HEK293 (cell line): Measurements from ENCODE around the gene COL25A1.

Source experiments
- CTCF ChIA-PET: fragments of 350-600 bp; formaldehyde crosslinking; extraction: SDS; loops from one replicate; lab custom pipeline; 2021; ENCODE audit warnings: antibody characterized with exemption; lab: Yijun Ruan, JAX
- POLR2A ChIA-PET: fragments of 300-600 bp; formaldehyde crosslinking; extraction: SDS; loops from one replicate; lab custom pipeline; 2020; ENCODE audit warnings: antibody characterized with exemption, inconsistent platforms; lab: Yijun Ruan, JAX
- H3K27ac ChIP-seq: fragments of 200-500 bp; sonication (Bioruptor generic); 2 replicates; pipeline ENCODE4 v1.5.1; 2014; ENCODE audit warnings: low read depth, low read length, control low read depth, inconsistent platforms; ENCODE audit errors: extremely low read depth
- H3K36me3 ChIP-seq, 2 experiments: fragments of 200-500 bp in 1 of 2; sonication (Bioruptor generic) in 1 of 2; 1 replicate in 1 of 2; 2 replicates in 1 of 2; pipeline ENCODE4 v1.5.1; 2014 to 2017; ENCODE audit warnings: inconsistent platforms in 2 of 2, low read length in 2 of 2; ENCODE audit not compliant: control insufficient read depth in 2 of 2, insufficient read depth in 1 of 2
- H3K4me1 ChIP-seq: fragments of 200-500 bp; sonication (Bioruptor generic); 2 replicates; pipeline ENCODE4 v1.5.1; 2014; ENCODE audit warnings: mild to moderate bottlenecking, low read length, inconsistent platforms; ENCODE audit not compliant: control insufficient read depth, insufficient read depth
- H3K4me3 ChIP-seq: 2 replicates; pipeline ENCODE4 v1.5.1; 2011; ENCODE audit warnings: low read depth, mild to moderate bottlenecking, control low read depth, low read length, moderate library complexity
- H3K9me3 ChIP-seq: fragments of 200-500 bp; sonication (Bioruptor generic); 2 replicates; pipeline ENCODE4 v1.5.1; 2014; ENCODE audit warnings: low read depth, low read length, inconsistent platforms; ENCODE audit not compliant: control insufficient read depth, insufficient read depth
- FEZF1 ChIP-seq: fragments of 450-650 bp; formaldehyde crosslinking; IDR thresholded peaks from 2 replicates; pipeline ENCODE4 v1.5.1; 2016; ENCODE audit warnings: missing biosample characterization, missing genetic modification characterization
- GLIS1 ChIP-seq: fragments of 450-650 bp; formaldehyde crosslinking; IDR thresholded peaks from 2 replicates; pipeline ENCODE4 v1.5.1; 2016; ENCODE audit warnings: missing biosample characterization, missing genetic modification characterization
- HOXC10 ChIP-seq: sonication (generic); formaldehyde crosslinking; IDR thresholded peaks from 2 replicates; pipeline ENCODE4 v1.8.1; 2023; ENCODE audit warnings: mild to moderate bottlenecking, missing genetic modification reagents
- MZF1 ChIP-seq: fragments of 450-650 bp; formaldehyde crosslinking; IDR thresholded peaks from 2 replicates; pipeline ENCODE4 v1.5.1; 2017; ENCODE audit warnings: missing biosample characterization, missing genetic modification characterization, borderline replicate concordance
- PRDM4 ChIP-seq: fragments of 450-650 bp; formaldehyde crosslinking; IDR thresholded peaks from 2 replicates; pipeline ENCODE4 v1.5.1; 2017; ENCODE audit warnings: missing biosample characterization, missing genetic modification characterization
- ZIC2 ChIP-seq: fragments of 450-650 bp; formaldehyde crosslinking; IDR thresholded peaks from 2 replicates; pipeline ENCODE4 v1.5.1; 2016; ENCODE audit warnings: missing biosample characterization, missing genetic modification characterization
- ZNF350 ChIP-seq: fragments of 450-650 bp; formaldehyde crosslinking; IDR thresholded peaks from 2 replicates; pipeline ENCODE4 v1.5.0; 2017; ENCODE audit warnings: missing biosample characterization, mild to moderate bottlenecking, missing genetic modification characterization
- ZNF366 ChIP-seq: fragments of 450-650 bp; formaldehyde crosslinking; conservative IDR thresholded peaks from 2 replicates; pipeline ENCODE4 v1.5.1; 2016; ENCODE audit warnings: missing biosample characterization, missing genetic modification characterization
- ZNF514 ChIP-seq: fragments of 450-650 bp; formaldehyde crosslinking; IDR thresholded peaks from 2 replicates; pipeline ENCODE4 v1.5.1; 2016; ENCODE audit warnings: missing biosample characterization, missing genetic modification characterization
- ZNF654 ChIP-seq: fragments of 450-650 bp; formaldehyde crosslinking; IDR thresholded peaks from 2 replicates; pipeline ENCODE4 v1.5.1; 2016; ENCODE audit warnings: low read depth, missing biosample characterization, missing genetic modification characterization
- ZNF660 ChIP-seq: fragments of 450-650 bp; IDR thresholded peaks from 2 replicates; pipeline ENCODE4 v1.5.1; 2018; ENCODE audit warnings: missing biosample characterization, mild to moderate bottlenecking, missing genetic modification characterization
- TF ChIP-seq, protein P1 (sequence below): IDR thresholded peaks from 2 replicates; pipeline ENCODE4 v1.6.1; 2011; ENCODE audit warnings: mild to moderate bottlenecking, low read depth, low read length, borderline replicate concordance
- TF ChIP-seq, protein P2 (sequence below): fragments of 450-650 bp; formaldehyde crosslinking; IDR thresholded peaks from 2 replicates; pipeline ENCODE4 v1.5.1; 2017; ENCODE audit warnings: missing biosample characterization, missing genetic modification characterization
- TF ChIP-seq, protein P3 (sequence below): fragments of 450-650 bp; formaldehyde crosslinking; IDR thresholded peaks from 2 replicates; pipeline ENCODE4 v1.5.1; 2016; ENCODE audit warnings: missing biosample characterization, missing genetic modification characterization

Gene COL25A1

GRCh38 chr4:108838451-108838850 lies 464.0 kb downstream of the COL25A1 start:
- no peak overlapping the region for H3K4me3 ChIP-seq
- ChIA-PET CTCF (interaction anchor here (0.7 kb wide), 1 partner anchor 460 kb away, joined by 3 read pairs; no protein-coding TSS in a partner anchor), POLR2A (no interaction called here)
- no peak overlapping the region for H3K27ac ChIP-seq
- TF ChIP-seq, protein P1, sequence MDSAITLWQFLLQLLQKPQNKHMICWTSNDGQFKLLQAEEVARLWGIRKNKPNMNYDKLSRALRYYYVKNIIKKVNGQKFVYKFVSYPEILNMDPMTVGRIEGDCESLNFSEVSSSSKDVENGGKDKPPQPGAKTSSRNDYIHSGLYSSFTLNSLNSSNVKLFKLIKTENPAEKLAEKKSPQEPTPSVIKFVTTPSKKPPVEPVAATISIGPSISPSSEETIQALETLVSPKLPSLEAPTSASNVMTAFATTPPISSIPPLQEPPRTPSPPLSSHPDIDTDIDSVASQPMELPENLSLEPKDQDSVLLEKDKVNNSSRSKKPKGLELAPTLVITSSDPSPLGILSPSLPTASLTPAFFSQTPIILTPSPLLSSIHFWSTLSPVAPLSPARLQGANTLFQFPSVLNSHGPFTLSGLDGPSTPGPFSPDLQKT, result no peak
- TF ChIP-seq, all 188 proteins: peak for 0
- Histone ChIP-seq H3K36me3 (no peaks in the 10 kb centered on the region), H3K4me1 (no peaks in the 10 kb centered on the region), H3K9me3 (no peaks in the 10 kb centered on the region)

GRCh38 chr4:108834835-108835384 lies 467.5 kb downstream of the COL25A1 start:
- peaks cover 2% of the 10 kb centered on the region; the same call in 1 of the 2 replicates for H3K4me1 ChIP-seq
- no peak overlapping the region for H3K27ac ChIP-seq
- POLR2A ChIA-PET, result no interaction called here
- H3K36me3 ChIP-seq, result no peaks in the 10 kb centered on the region
- CTCF ChIA-PET, result interaction anchor here (0.6 to 3.5 kb wide), 14 partner anchors 10 to 1965 kb away, joined by 3 to 14 read pairs (median 3); no protein-coding TSS in a partner anchor
- TF ChIP-seq ZNF654 (peak; percentile 86), ZNF350 (tag by site-specific recombination) (no peak), ZNF660 (peak; percentile 62; the same call in 1 of the 2 replicates)
- no peaks in the 10 kb centered on the region for H3K9me3 ChIP-seq
- H3K4me3 ChIP-seq, result no peak overlapping the region

- POLR2A ChIA-PET, result no interaction called here
- Histone ChIP-seq H3K27ac (no peak overlapping the region), H3K4me1 (peaks cover 2% of the 10 kb centered on the region; the same call in 1 of the 2 replicates), H3K4me3 (no peak overlapping the region), H3K36me3 (no peaks in the 10 kb centered on the region), H3K9me3 (no peaks in the 10 kb centered on the region)
- TF ChIP-seq, protein P2, sequence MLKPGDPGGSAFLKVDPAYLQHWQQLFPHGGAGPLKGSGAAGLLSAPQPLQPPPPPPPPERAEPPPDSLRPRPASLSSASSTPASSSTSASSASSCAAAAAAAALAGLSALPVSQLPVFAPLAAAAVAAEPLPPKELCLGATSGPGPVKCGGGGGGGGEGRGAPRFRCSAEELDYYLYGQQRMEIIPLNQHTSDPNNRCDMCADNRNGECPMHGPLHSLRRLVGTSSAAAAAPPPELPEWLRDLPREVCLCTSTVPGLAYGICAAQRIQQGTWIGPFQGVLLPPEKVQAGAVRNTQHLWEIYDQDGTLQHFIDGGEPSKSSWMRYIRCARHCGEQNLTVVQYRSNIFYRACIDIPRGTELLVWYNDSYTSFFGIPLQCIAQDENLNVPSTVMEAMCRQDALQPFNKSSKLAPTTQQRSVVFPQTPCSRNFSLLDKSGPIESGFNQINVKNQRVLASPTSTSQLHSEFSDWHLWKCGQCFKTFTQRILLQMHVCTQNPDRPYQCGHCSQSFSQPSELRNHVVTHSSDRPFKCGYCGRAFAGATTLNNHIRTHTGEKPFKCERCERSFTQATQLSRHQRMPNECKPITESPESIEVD (tag by site-specific recombination), result no peak
- TF ChIP-seq PRDM4 (no peak), ZNF366 (tag by site-specific recombination) (no peak), ZIC2 (tag by site-specific recombination) (no peak), MZF1 (tag by site-specific recombination) (no peak), GLIS1 (tag by site-specific recombination) (no peak), FEZF1 (tag by site-specific recombination) (no peak), ZNF514 (no peak), HOXC10 (CRISPR knock-in tag) (no peak)
- TF ChIP-seq, protein P3, sequence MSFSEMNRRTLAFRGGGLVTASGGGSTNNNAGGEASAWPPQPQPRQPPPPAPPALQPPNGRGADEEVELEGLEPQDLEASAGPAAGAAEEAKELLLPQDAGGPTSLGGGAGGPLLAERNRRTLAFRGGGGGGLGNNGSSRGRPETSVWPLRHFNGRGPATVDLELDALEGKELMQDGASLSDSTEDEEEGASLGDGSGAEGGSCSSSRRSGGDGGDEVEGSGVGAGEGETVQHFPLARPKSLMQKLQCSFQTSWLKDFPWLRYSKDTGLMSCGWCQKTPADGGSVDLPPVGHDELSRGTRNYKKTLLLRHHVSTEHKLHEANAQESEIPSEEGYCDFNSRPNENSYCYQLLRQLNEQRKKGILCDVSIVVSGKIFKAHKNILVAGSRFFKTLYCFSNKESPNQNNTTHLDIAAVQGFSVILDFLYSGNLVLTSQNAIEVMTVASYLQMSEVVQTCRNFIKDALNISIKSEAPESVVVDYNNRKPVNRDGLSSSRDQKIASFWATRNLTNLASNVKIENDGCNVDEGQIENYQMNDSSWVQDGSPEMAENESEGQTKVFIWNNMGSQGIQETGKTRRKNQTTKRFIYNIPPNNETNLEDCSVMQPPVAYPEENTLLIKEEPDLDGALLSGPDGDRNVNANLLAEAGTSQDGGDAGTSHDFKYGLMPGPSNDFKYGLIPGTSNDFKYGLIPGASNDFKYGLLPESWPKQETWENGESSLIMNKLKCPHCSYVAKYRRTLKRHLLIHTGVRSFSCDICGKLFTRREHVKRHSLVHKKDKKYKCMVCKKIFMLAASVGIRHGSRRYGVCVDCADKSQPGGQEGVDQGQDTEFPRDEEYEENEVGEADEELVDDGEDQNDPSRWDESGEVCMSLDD (tag by site-specific recombination), result no peak
- CTCF ChIA-PET, result interaction anchor here (0.6 to 3.5 kb wide), 14 partner anchors 9 to 1965 kb away, joined by 3 to 14 read pairs (median 3); no protein-coding TSS in a partner anchor
These were observed 468.2 kb downstream of the COL25A1 start for GRCh38 chr4:108834166-108834834.
